GM23338 (cell line): ENCODE data around the gene DPPA2. TPM values are rescaled to one million over a fixed set of nuclear protein-coding genes. Genes with fewer than 3 reads are reported as not detected.

Experiments used
- ATAC-seq: fragments of 200-7000 bp; cut with Tn5 transposase; 3 replicates; pipeline ENCODE4 v1.9.1; 2020
- DNase-seq: peaks from one replicate; pipeline ENCODE4 v3.0.0-alpha.2; 2015; ENCODE audit warnings: low spot score
- H2AFZ ChIP-seq: fragments of 200-600 bp; sonication (generic); 2 replicates; pipeline ENCODE4 v1.8.0; 2016; ENCODE audit warnings: antibody characterized with exemption, mild to moderate bottlenecking, moderate library complexity
- H3F3A ChIP-seq: fragments of 200-600 bp; sonication (generic); replicated peaks from 2 replicates; pipeline ENCODE4 v1.8.0; 2017; ENCODE audit warnings: antibody characterized with exemption, mixed run types, low read depth
- H3K27ac ChIP-seq: fragments of 200-600 bp; sonication (generic); 2 replicates; pipeline ENCODE4 v1.6.1; 2016; ENCODE audit warnings: low read depth
- H3K27me3 ChIP-seq: fragments of 200-600 bp; sonication (generic); 2 replicates; pipeline ENCODE4 v1.8.0; 2016; ENCODE audit warnings: mild to moderate bottlenecking, mixed run types, moderate library complexity; ENCODE audit not compliant: insufficient read depth
- H3K36me3 ChIP-seq: fragments of 200-600 bp; sonication (generic); 2 replicates; pipeline ENCODE4 v1.8.0; 2016; ENCODE audit warnings: mild to moderate bottlenecking; ENCODE audit not compliant: insufficient read depth
- H3K4me1 ChIP-seq: fragments of 200-600 bp; sonication (generic); 2 replicates; pipeline ENCODE4 v1.8.0; 2016; ENCODE audit warnings: mild to moderate bottlenecking, moderate library complexity; ENCODE audit not compliant: insufficient read depth
- H3K4me2 ChIP-seq: fragments of 200-600 bp; sonication (generic); 2 replicates; pipeline ENCODE4 v1.7.1; 2017; ENCODE audit warnings: mixed run types
- H3K4me3 ChIP-seq: fragments of 200-600 bp; sonication (generic); 2 replicates; pipeline ENCODE4 v1.6.1; 2016; ENCODE audit warnings: mixed run types
- H3K79me2 ChIP-seq: fragments of 200-600 bp; sonication (generic); replicated peaks from 2 replicates; pipeline ENCODE4 v1.8.0; 2017; ENCODE audit warnings: mild to moderate bottlenecking; ENCODE audit not compliant: insufficient read depth
- H3K9me2 ChIP-seq: fragments of 200-600 bp; sonication (generic); 2 replicates; pipeline ENCODE4 v1.8.0; 2017; ENCODE audit not compliant: insufficient read depth
- H4K20me1 ChIP-seq: fragments of 200-600 bp; sonication (generic); replicated peaks from 2 replicates; pipeline ENCODE4 v1.8.0; 2017; ENCODE audit warnings: mild to moderate bottlenecking; ENCODE audit not compliant: insufficient read depth
- H3K27ac Mint-ChIP-seq: 2 replicates; pipeline ENCODE4 v1.8.0; 2020; ENCODE audit warnings: inconsistent platforms, mild to moderate bottlenecking, moderate library complexity, mixed read lengths
- H3K27me3 Mint-ChIP-seq: 3 replicates; pipeline ENCODE4 v1.8.0; 2022; ENCODE audit warnings: low read depth, mild to moderate bottlenecking, moderate library complexity, mixed read lengths, inconsistent platforms; ENCODE audit not compliant: insufficient read depth, poor library complexity
- H3K36me3 Mint-ChIP-seq: 3 replicates; pipeline ENCODE4 v1.8.0; 2021; ENCODE audit warnings: low read depth, mild to moderate bottlenecking, inconsistent platforms, moderate library complexity, mixed read lengths
- H3K4me1 Mint-ChIP-seq: 3 replicates; pipeline ENCODE4 v1.8.0; 2020; ENCODE audit warnings: mild to moderate bottlenecking, inconsistent platforms, mixed read lengths
- H3K4me3 Mint-ChIP-seq: 3 replicates; pipeline ENCODE4 v1.8.0; 2021; ENCODE audit warnings: moderate library complexity, mild to moderate bottlenecking, inconsistent platforms, mixed read lengths
- H3K9me3 Mint-ChIP-seq: 3 replicates; pipeline ENCODE4 v1.8.0; 2020; ENCODE audit warnings: moderate library complexity, mild to moderate bottlenecking, inconsistent platforms, mixed read lengths
- ETS1 ChIP-seq: IDR thresholded peaks from 2 replicates; pipeline ENCODE4 v1.6.1; 2016; ENCODE audit warnings: antibody characterized with exemption
- EZH2phosphoT487 ChIP-seq: fragments of 200-600 bp; sonication (generic); IDR thresholded peaks from one replicate; pipeline ENCODE4 v1.8.1; 2018; ENCODE audit warnings: antibody characterized with exemption; ENCODE audit not compliant: unreplicated experiment
- STAT1 ChIP-seq: IDR thresholded peaks from one replicate; pipeline ENCODE4 v1.6.1; 2016; ENCODE audit warnings: antibody characterized with exemption; ENCODE audit not compliant: unreplicated experiment
- ZNF462 ChIP-seq: fragments of 250-450 bp; sonication (Bioruptor Pico); IDR thresholded peaks from 2 replicates; pipeline ENCODE4 v1.5.0; 2020; ENCODE audit warnings: mild to moderate bottlenecking, moderate library complexity
- polyA plus RNA-seq: library from polyadenylated mRNA; unstranded; fragments of >200 nt; fragmentation: Nextera tagmentation; extraction: Ambion mirVana; gene quantifications from 2 replicates; pipeline ENCODE4 v1.2.1, GENCODE V29; 2016
- total RNA-seq: library from RNA; depleted of rRNA; stranded (reverse); fragments of >200 nt; shearing (Covaris generic); gene quantifications from 2 replicates; pipeline ENCODE4 v1.2.3, GENCODE V29; 2014

The DPPA2 gene
- total and polyA plus RNA-seq, 2 experiments from 2014 or later = 14.3 to 21.5 TPM

GRCh38 chr3:109270779-109271178 lies 45.5 kb downstream of the DPPA2 start (continued):
- no peak for TF ChIP-seq ZNF462 (CRISPR knock-in tag)

- H3K36me3 Mint-ChIP-seq = no peaks in the 10 kb centered on the region
- no peaks in the 10 kb centered on the region; the same call in 2 of the 3 replicates for H3K4me1 Mint-ChIP-seq
- Histone ChIP-seq H3K27me3 (no peaks in the 10 kb centered on the region), H4K20me1 (no peaks in the 10 kb centered on the region), H3K4me2 (no peak overlapping the region), H3K79me2 (no peaks in the 10 kb centered on the region), H3K4me1 (no peaks in the 10 kb centered on the region), H3F3A (no peaks in the 10 kb centered on the region), H3K9me2 (no peaks in the 10 kb centered on the region), H3K27ac (no peak overlapping the region), H3K36me3 (no peaks in the 10 kb centered on the region), H3K4me3 (no peak overlapping the region), H2AFZ (no peak overlapping the region)
- ATAC-seq (no peak), DNase-seq (no peak)
- no peak overlapping the region for H3K4me3 Mint-ChIP-seq
- H3K9me3 Mint-ChIP-seq = no peaks in the 10 kb centered on the region
- no peaks in the 10 kb centered on the region for H3K27me3 Mint-ChIP-seq
- H3K27ac Mint-ChIP-seq = no peak overlapping the region
- TF ChIP-seq STAT1 = no peak
- no peak for TF ChIP-seq ZNF462 (CRISPR knock-in tag)
- TF ChIP-seq ETS1 = no peak
- TF ChIP-seq EZH2phosphoT487 = no peak
These were observed 46.6 kb downstream of the DPPA2 start for GRCh38 chr3:109269577-109270275.
